Measurements from ENCODE around the gene PLB1. TPM values are rescaled to one million over a fixed set of nuclear protein-coding genes. Genes with fewer than 3 reads are reported as not detected.
A peak's percentile ranks its signal among the peaks of the same experiment; 100 is the strongest.

Gene PLB1
- total RNA-seq, 2 donors from 2014 or later = 19.2 to 29.6 TPM

GRCh38 chr2:28650266-28650584 is 154.4 kb downstream of the PLB1 start:
- Histone ChIP-seq H3K27me3 (replicated peaks; ENCODE audit: insufficient read depth) (no peaks in the 10 kb centered on the region), H3K4me3 (no peak overlapping the region), H3K4me1 (ENCODE audit: control insufficient read depth in 1 of 2, low read depth in 2 of 2) (peaks cover 11 to 66% of the 10 kb centered on the region in 2 donors), H3K36me3 (no peaks in the 10 kb centered on the region), H3K9me3 (no peaks in the 10 kb centered on the region), H3K27ac (peak overlapping the region in 1 of 2 donors; percentile 95)
- DNase-seq (ENCODE audit: low spot score) (no peak), ATAC-seq (ENCODE audit: insufficient number of reproducible peaks, low FRiP score, low read depth) (no peak)
- TF ChIP-seq, protein P1, sequence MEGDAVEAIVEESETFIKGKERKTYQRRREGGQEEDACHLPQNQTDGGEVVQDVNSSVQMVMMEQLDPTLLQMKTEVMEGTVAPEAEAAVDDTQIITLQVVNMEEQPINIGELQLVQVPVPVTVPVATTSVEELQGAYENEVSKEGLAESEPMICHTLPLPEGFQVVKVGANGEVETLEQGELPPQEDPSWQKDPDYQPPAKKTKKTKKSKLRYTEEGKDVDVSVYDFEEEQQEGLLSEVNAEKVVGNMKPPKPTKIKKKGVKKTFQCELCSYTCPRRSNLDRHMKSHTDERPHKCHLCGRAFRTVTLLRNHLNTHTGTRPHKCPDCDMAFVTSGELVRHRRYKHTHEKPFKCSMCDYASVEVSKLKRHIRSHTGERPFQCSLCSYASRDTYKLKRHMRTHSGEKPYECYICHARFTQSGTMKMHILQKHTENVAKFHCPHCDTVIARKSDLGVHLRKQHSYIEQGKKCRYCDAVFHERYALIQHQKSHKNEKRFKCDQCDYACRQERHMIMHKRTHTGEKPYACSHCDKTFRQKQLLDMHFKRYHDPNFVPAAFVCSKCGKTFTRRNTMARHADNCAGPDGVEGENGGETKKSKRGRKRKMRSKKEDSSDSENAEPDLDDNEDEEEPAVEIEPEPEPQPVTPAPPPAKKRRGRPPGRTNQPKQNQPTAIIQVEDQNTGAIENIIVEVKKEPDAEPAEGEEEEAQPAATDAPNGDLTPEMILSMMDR (IDR thresholded peaks at IDR 0.05) = no peak

- Histone ChIP-seq H3K27me3 (replicated peaks; ENCODE audit: insufficient read depth) (no peaks in the 10 kb centered on the region), H3K36me3 (no peaks in the 10 kb centered on the region), H3K9me3 (no peaks in the 10 kb centered on the region), H3K4me1 (ENCODE audit: control insufficient read depth in 1 of 2, low read depth in 2 of 2) (peaks cover 3 to 53% of the 10 kb centered on the region in 2 donors), H3K4me3 (no peak overlapping the region), H3K27ac (no peak overlapping the region)
- TF ChIP-seq, protein P1 (IDR thresholded peaks at IDR 0.05) = no peak
- DNase-seq (ENCODE audit: low spot score) = no peak
- no peak for ATAC-seq (ENCODE audit: insufficient number of reproducible peaks, low FRiP score, low read depth)
These were observed 156.4 kb downstream of the PLB1 start for GRCh38 chr2:28652217-28652616.

GRCh38 chr2:28653892-28654662 is 158.2 kb downstream of the PLB1 start:
- Histone ChIP-seq H3K27ac (peak overlapping the region in 1 of 2 donors; percentile 9), H3K4me1 (ENCODE audit: control insufficient read depth in 1 of 2, low read depth in 2 of 2) (peaks cover 5 to 51% of the 10 kb centered on the region in 2 donors), H3K36me3 (no peaks in the 10 kb centered on the region), H3K27me3 (replicated peaks; ENCODE audit: insufficient read depth) (no peaks in the 10 kb centered on the region), H3K9me3 (no peaks in the 10 kb centered on the region), H3K4me3 (no peak overlapping the region)
- ATAC-seq (ENCODE audit: insufficient number of reproducible peaks, low FRiP score, low read depth) = no peak
- TF ChIP-seq, protein P1 (IDR thresholded peaks at IDR 0.05) = no peak
- DNase-seq (ENCODE audit: low spot score) = no peak

DNA sequence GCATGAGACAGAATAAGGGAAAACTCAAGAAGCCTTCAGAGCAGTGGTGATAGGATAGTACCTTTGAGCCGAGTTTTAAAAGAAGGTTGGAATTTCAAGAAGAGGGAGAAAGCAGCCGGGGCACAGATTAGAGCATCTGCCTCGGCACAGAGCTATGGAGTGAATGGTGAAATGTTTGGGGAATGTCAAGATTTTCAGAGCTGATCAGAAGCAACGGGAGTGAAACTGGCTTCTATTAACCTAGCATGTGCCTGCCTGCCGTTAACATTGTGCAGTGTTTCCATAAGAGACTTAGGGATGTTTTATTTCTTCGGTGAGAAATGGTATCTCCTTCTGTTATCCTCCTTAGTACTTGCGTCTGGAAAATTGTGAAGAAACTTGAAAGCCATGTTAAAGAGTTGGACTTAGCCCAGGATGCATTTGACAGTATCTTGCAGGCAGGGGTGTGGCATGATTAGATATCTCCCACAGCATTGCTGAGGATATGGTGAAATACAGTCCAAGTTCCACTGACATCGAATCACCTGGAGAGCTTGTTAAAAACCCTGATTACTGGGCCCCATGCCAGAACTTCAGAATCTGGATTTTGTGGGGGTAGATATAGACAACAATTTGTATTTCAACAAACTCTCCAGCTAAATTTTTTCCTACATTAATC is 158.9 kb downstream of the PLB1 start:
- no peaks in the 10 kb centered on the region for H3K9me3 ChIP-seq
- DNase-seq (ENCODE audit: low spot score) (no peak), ATAC-seq (ENCODE audit: insufficient number of reproducible peaks, low FRiP score, low read depth) (no peak)
- H3K27me3 ChIP-seq (replicated peaks; ENCODE audit: insufficient read depth) = no peaks in the 10 kb centered on the region
- TF ChIP-seq, protein P1 (IDR thresholded peaks at IDR 0.05) = no peak
- H3K4me1 ChIP-seq (ENCODE audit: control insufficient read depth in 1 of 2, low read depth in 2 of 2) = peaks cover 5 to 44% of the 10 kb centered on the region in 2 donors
- H3K4me3 ChIP-seq = no peak overlapping the region
- no peaks in the 10 kb centered on the region for H3K36me3 ChIP-seq
- peak overlapping the region in 1 of 2 donors; percentile 9 for H3K27ac ChIP-seq

DNA sequence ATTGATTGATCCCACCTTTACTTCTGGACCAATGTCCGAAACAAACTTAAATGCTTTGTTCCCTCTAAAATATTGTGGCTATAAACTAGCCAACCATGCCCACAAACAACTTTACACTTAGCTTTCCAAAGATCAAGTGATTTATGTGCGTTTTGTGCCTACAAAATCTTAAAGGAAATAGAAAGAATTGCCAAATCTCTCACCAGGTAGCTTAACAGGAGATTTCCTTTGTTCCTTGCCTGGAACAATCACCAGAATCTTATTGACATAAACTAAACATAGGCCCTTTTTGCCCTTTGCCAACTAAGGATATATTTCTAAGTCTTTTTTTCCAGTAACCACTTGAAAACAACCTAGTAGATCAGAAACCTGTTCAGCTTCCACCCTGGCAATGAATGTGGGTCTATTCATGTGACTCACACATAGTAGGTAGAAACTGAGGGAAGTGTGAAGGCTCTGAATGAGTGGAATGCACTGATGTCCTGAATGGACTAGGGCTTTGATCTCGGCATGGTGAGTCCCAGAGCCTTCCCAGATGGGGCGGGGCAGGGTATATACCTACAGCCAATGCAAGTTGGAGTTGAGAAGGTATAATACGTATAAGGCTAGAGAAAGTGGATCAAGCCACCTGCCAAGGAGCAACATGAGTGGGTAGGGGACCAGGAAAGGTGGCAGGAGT is 161.2 kb downstream of the PLB1 start:
- no peak overlapping the region for H3K27ac ChIP-seq

More for the DNA sequence above, 161.2 kb downstream of the PLB1 start:
- Histone ChIP-seq H3K36me3 (no peaks in the 10 kb centered on the region), H3K4me1 (ENCODE audit: control insufficient read depth in 1 of 2, low read depth in 2 of 2) (peaks cover 17 to 59% of the 10 kb centered on the region in 2 donors), H3K4me3 (no peak overlapping the region), H3K9me3 (no peaks in the 10 kb centered on the region), H3K27me3 (replicated peaks; ENCODE audit: insufficient read depth) (no peaks in the 10 kb centered on the region)
- DNase-seq (ENCODE audit: low spot score) (no peak), ATAC-seq (ENCODE audit: insufficient number of reproducible peaks, low FRiP score, low read depth) (no peak)
- TF ChIP-seq, protein P1 (IDR thresholded peaks at IDR 0.05) = no peak

All from thoracic aorta (tissue), 2 donors.